Mesothelial cell of epicardium (in vitro differentiated cells): ENCODE measurements around the gene NR5A2. TPM values are rescaled to one million over a fixed set of nuclear protein-coding genes. Genes with fewer than 3 reads are reported as not detected.
A peak's percentile ranks its signal among the peaks of the same experiment; 100 is the strongest.

ENCODE experiments used
- DNase-seq, 2 experiments: peaks; one replicate each; pipeline ENCODE4 v3.0.0; 2021; ENCODE audit warnings: low spot score in 2 of 2; ENCODE audit not compliant: unreplicated experiment in 2 of 2
- H3K27ac Mint-ChIP-seq: 2 replicates; pipeline ENCODE4 v1.8.0; 2021; ENCODE audit warnings: mixed read lengths
- H3K27me3 Mint-ChIP-seq: 2 replicates; pipeline ENCODE4 v1.8.0; 2021; ENCODE audit warnings: low read depth, mixed read lengths
- H3K36me3 Mint-ChIP-seq: 2 replicates; pipeline ENCODE4 v1.8.0; 2021; ENCODE audit warnings: mixed read lengths
- H3K4me1 Mint-ChIP-seq: 2 replicates; pipeline ENCODE4 v1.8.0; 2021; ENCODE audit warnings: mixed read lengths
- H3K4me3 Mint-ChIP-seq: 2 replicates; pipeline ENCODE4 v1.8.0; 2021; ENCODE audit warnings: mild to moderate bottlenecking, moderate library complexity, mixed read lengths
- H3K9me3 Mint-ChIP-seq: 2 replicates; pipeline ENCODE4 v1.8.0; 2021; ENCODE audit warnings: mixed read lengths
- total RNA-seq: library from RNA; stranded (reverse); gene quantifications from 3 replicates; pipeline ENCODE4 v1.2.1, GENCODE V29; 2021
- TF ChIP-seq, protein P1 (sequence below): fragments of 200-600 bp; sonication (generic); IDR thresholded peaks from one replicate; pipeline ENCODE4 v1.5.0; 2021; ENCODE audit warnings: antibody characterized with exemption; ENCODE audit not compliant: unreplicated experiment

Gene NR5A2
- total RNA-seq, 1 donor from 2014 or later: 0.38 TPM

DNA sequence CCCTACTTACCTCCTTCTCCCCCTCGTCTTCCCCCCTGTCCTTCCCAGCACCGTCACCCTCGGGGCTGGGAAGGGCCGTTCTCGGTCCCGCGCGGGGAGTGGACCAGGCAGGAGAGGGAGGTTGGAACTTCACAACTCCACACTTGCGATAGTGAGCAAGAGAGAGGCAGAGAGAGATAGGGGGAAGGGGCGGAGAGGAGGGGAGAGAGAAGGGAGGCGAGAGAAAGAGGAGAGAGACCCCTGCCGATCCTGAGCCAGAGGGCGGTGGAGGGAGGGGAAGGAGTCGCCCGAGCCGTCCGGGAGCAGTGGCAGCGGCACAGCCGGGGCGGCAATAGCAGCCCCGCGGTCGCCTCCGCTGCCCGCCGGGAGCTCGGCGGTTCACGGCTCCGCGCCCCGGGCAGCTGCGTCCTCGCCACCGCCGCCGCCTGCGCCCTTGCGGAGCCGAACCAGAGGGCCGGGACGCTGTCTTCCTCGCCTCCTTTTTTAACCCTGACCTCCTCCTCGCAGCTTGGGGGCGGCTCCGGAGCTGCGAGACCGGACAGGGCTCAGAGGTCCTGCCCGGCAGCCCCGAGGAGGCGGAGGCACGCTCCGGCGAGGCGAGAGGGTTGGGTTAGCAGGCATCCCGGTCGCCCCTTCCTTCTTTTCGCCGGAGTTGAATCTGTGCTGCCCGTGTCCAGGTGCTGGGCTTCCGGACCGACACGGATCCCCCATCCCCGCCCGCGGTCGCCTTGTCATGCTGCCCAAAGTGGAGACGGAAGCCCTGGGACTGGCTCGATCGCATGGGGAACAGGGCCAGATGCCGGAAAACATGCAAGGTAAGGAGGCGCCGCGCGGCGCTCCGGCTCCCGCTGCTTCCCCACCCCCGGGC, 11.7 kb downstream of the NR5A2 start:
- Mint-ChIP-seq H3K36me3 (no peaks in the 10 kb centered on the region), H3K9me3 (no peaks in the 10 kb centered on the region), H3K4me1 (peaks cover 21% of the 10 kb centered on the region), H3K27me3 (peaks cover 48% of the 10 kb centered on the region), H3K4me3 (peak overlapping the region; percentile 70), H3K27ac (no peak overlapping the region)
- peak in 1 of 2 experiments; percentile 60 for DNase-seq
- TF ChIP-seq, protein P1, sequence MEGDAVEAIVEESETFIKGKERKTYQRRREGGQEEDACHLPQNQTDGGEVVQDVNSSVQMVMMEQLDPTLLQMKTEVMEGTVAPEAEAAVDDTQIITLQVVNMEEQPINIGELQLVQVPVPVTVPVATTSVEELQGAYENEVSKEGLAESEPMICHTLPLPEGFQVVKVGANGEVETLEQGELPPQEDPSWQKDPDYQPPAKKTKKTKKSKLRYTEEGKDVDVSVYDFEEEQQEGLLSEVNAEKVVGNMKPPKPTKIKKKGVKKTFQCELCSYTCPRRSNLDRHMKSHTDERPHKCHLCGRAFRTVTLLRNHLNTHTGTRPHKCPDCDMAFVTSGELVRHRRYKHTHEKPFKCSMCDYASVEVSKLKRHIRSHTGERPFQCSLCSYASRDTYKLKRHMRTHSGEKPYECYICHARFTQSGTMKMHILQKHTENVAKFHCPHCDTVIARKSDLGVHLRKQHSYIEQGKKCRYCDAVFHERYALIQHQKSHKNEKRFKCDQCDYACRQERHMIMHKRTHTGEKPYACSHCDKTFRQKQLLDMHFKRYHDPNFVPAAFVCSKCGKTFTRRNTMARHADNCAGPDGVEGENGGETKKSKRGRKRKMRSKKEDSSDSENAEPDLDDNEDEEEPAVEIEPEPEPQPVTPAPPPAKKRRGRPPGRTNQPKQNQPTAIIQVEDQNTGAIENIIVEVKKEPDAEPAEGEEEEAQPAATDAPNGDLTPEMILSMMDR: no peak

DNA sequence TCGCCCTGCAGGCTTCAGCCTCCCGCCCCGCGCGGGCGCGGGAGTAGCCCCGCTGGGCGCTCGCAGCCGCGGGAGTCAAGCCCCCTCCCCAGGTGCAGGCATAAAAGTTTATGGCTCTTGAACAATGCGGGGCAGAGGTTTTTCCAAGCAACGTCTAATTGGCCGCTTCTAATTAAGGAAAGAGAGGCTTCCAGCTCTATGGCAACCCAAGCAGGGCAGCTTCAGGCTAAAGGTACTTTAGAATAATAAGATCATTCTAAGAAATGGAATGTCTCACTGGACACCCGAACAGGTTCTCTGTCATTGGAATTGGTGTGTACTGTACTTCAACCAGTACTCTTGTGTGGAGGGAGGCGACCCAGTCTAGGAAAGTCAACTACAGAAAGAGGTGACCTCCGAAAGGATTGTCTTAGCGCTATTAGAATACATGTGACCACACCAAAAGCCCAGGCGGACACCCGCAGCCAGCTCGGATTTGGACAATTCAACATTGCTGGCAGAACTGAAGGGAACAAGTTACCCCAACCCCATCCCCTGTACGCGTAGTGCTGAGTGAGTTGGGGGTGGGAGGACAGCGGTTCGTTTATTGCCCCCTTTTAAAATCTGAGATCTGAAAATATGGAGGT, 12.5 kb downstream of the NR5A2 start:
- no peak overlapping the region for H3K27ac Mint-ChIP-seq
- no peak for DNase-seq
- TF ChIP-seq, protein P1: no peak
- H3K9me3 Mint-ChIP-seq: no peaks in the 10 kb centered on the region
- H3K36me3 Mint-ChIP-seq: no peaks in the 10 kb centered on the region
- peak overlapping the region; percentile 55 for H3K4me3 Mint-ChIP-seq
- peaks cover 53% of the 10 kb centered on the region for H3K27me3 Mint-ChIP-seq
- H3K4me1 Mint-ChIP-seq: peaks cover 21% of the 10 kb centered on the region

DNA sequence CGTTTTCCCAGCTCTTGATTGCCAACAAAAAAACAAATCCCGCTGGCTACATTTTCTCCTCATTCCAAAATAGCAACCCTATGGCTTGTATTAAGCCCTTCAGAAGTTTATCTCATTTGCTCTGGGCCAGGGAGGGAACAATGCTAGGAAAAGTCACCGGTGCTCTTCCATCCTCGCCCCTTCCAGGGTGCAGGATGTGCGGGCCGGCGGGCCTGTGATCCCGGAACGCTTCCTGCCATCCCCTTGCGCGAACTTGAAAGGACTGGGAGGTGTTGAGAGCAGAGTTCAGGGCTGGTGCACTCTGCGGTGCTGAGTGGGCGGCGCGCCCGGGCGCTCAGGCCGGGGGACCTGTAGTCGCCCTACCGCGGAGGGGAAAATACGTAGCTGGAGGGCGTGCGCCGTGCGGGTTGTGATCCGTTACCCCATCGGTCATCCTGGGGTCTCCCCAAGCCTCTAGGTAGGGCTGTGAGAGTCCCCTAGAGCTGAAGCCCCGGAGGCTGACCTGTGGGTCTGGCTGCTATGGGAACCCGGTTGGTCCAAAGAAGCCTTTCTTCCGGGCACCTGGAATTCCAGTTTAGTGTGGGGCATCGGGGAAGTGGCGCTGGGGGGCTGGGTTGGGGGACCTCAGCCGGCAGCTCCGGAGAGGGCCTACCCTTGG, 13.1 kb downstream of the NR5A2 start:
- no peaks in the 10 kb centered on the region for H3K36me3 Mint-ChIP-seq
- H3K9me3 Mint-ChIP-seq: no peaks in the 10 kb centered on the region
- peak overlapping the region; percentile 55 for H3K4me3 Mint-ChIP-seq
- H3K27me3 Mint-ChIP-seq: peaks cover 60% of the 10 kb centered on the region
- DNase-seq: no peak
- peaks cover 21% of the 10 kb centered on the region for H3K4me1 Mint-ChIP-seq
- no peak overlapping the region for H3K27ac Mint-ChIP-seq
- TF ChIP-seq, protein P1: no peak

DNA sequence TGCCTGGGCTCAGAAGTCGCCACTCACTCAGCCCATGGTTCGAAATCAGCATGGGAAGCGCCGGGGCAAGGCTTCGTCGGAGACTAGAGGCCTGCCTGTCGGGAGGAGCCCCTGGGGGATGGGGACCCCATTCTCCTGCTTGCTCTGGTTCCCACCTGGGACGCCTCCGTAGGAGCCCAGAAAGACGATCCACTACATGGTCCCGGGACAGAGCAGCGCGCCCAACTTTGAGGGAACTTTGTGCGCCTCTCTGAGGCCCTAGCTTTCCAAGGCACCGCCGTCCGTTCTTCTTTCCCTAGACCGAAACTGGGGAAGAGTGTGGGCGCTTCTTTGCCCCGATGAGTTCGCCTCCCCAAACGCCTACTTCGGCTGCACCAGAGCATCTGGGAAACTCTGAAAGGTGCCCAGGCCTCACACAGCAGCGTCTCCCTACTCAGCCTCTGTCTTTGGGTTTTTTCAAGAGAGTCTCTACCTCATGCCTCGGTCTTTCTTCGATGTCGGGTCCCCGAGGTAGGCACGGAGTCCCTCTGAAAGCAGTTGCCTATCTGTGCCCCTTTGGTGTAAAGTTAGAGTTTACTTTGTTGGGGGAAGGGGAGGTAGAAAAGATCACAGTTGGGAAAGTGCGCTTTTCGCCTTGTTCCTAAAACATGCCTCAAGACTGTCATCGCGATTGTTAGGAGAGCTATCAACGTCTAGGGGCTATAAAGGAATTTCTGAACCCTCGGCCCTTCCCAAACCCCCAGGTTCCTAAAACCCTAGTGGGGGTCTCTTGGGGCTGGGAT, 14.0 kb downstream of the NR5A2 start:
- H3K4me1 Mint-ChIP-seq: peaks cover 21% of the 10 kb centered on the region
- no peak overlapping the region for H3K4me3 Mint-ChIP-seq
- no peaks in the 10 kb centered on the region for H3K36me3 Mint-ChIP-seq
- peaks cover 68% of the 10 kb centered on the region for H3K27me3 Mint-ChIP-seq
- TF ChIP-seq, protein P1: no peak
- no peaks in the 10 kb centered on the region for H3K9me3 Mint-ChIP-seq
- H3K27ac Mint-ChIP-seq: no peak overlapping the region
- no peak for DNase-seq

DNA sequence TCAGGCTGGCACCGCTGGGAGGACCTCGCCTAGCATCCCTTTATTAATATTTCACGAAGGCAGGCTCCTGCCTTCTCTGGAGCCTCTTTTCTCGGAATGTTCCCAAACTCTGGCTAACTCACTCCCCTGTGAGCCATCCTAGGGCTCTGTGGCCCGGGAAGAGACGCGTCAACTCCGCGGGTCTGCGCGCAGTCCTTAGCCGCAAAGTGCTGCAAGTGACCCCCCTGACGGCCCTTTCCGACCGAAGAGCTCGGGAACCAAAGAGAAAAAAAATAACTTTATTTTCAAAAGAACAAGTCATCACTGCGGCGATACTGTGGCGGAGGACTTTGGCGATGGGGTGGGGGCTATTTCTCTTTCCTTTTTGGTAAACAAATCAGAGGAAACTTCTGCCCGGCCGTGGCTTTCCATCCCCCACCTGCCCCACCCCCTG, 14.6 kb downstream of the NR5A2 start:
- Mint-ChIP-seq H3K27ac (no peak overlapping the region), H3K27me3 (peaks cover 69% of the 10 kb centered on the region)
- no peak for DNase-seq

More for the DNA sequence above, 14.6 kb downstream of the NR5A2 start:
- Mint-ChIP-seq H3K9me3 (no peaks in the 10 kb centered on the region), H3K4me1 (peaks cover 21% of the 10 kb centered on the region), H3K4me3 (peak overlapping the region; percentile 39), H3K36me3 (no peaks in the 10 kb centered on the region)
- TF ChIP-seq, protein P1: no peak
